ENCODE data around the gene ELMO1. TPM values are rescaled to one million over a fixed set of nuclear protein-coding genes. Genes with fewer than 3 reads are reported as not detected.
"Not testable (repeated sequence)": the region's sequence is repeated elsewhere in the genome, so short reads cannot be mapped to it uniquely, and the experiment has no call there.

Gene ELMO1
- total RNA-seq, 4 donors from 2014 or later: 31.1 to 42.9 (median 38.7) TPM

GRCh38 chr7:37142958-37143357 lies 305.7 kb downstream of the ELMO1 start:
- Histone ChIP-seq H3K4me3 (no peak overlapping the region), H3K27me3 (no peaks in the 10 kb centered on the region), H3K4me1 (peaks cover 0 to 15% (median 11%) of the 10 kb centered on the region in 4 donors), H3K36me3 (no peaks in the 10 kb centered on the region), H3K9me3 (peaks cover 0 to 16% (median 6%) of the 10 kb centered on the region in 4 donors), H3K27ac (replicated peaks in 1 of 4) (no peak overlapping the region)
- 91% methylated on average over 3 of the region's 3 CpGs for WGBS
- intact Hi-C loops (cut with DNase I): no loop called here
- TF ChIP-seq, protein P1, sequence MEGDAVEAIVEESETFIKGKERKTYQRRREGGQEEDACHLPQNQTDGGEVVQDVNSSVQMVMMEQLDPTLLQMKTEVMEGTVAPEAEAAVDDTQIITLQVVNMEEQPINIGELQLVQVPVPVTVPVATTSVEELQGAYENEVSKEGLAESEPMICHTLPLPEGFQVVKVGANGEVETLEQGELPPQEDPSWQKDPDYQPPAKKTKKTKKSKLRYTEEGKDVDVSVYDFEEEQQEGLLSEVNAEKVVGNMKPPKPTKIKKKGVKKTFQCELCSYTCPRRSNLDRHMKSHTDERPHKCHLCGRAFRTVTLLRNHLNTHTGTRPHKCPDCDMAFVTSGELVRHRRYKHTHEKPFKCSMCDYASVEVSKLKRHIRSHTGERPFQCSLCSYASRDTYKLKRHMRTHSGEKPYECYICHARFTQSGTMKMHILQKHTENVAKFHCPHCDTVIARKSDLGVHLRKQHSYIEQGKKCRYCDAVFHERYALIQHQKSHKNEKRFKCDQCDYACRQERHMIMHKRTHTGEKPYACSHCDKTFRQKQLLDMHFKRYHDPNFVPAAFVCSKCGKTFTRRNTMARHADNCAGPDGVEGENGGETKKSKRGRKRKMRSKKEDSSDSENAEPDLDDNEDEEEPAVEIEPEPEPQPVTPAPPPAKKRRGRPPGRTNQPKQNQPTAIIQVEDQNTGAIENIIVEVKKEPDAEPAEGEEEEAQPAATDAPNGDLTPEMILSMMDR (IDR thresholded peaks at IDR 0.05): no peak
- TF ChIP-seq POLR2AphosphoS5 (IDR thresholded peaks at IDR 0.05): no peak
- TF ChIP-seq EP300 (IDR thresholded peaks at IDR 0.05): no peak
- TF ChIP-seq POLR2A (IDR thresholded peaks at IDR 0.05; ENCODE audit: low read depth): no peak
- DNase-seq (ENCODE audit: extremely low spot score): no peak

- intact Hi-C loops (cut with DNase I): no loop called here
- WGBS: 95% methylated on average over 2 of the region's 2 CpGs
Observed at GRCh38 chr7:37141742-37142141, 306.9 kb downstream of the ELMO1 start.

GRCh38 chr7:37133902-37134301 lies 314.8 kb downstream of the ELMO1 start:
- peaks cover 0 to 11% (median 6%) of the 10 kb centered on the region in 4 donors for H3K9me3 ChIP-seq
- DNase-seq (ENCODE audit: extremely low spot score); H3K27ac ChIP-seq (replicated peaks in 1 of 4); H3K4me3 ChIP-seq; H3K36me3 ChIP-seq; H3K27me3 ChIP-seq; intact Hi-C loops (cut with DNase I); H3K4me1 ChIP-seq: not testable (repeated sequence)
- 90% methylated on average over 1 of the region's 1 CpG for WGBS

More at GRCh38 chr7:37141742-37142141, 306.9 kb downstream of the ELMO1 start:
- no peak for DNase-seq (ENCODE audit: extremely low spot score)
- Histone ChIP-seq H3K4me3 (no peak overlapping the region), H3K27me3 (no peaks in the 10 kb centered on the region), H3K27ac (replicated peaks in 1 of 4) (no peak overlapping the region), H3K4me1 (peaks cover 0 to 15% (median 11%) of the 10 kb centered on the region in 4 donors), H3K9me3 (peaks cover 0 to 16% (median 8%) of the 10 kb centered on the region in 4 donors), H3K36me3 (no peaks in the 10 kb centered on the region)
- no peak for TF ChIP-seq POLR2AphosphoS5 (IDR thresholded peaks at IDR 0.05)
- TF ChIP-seq EP300 (IDR thresholded peaks at IDR 0.05): no peak
- TF ChIP-seq POLR2A (IDR thresholded peaks at IDR 0.05; ENCODE audit: low read depth): no peak
- TF ChIP-seq, protein P1 (IDR thresholded peaks at IDR 0.05): no peak

DNA sequence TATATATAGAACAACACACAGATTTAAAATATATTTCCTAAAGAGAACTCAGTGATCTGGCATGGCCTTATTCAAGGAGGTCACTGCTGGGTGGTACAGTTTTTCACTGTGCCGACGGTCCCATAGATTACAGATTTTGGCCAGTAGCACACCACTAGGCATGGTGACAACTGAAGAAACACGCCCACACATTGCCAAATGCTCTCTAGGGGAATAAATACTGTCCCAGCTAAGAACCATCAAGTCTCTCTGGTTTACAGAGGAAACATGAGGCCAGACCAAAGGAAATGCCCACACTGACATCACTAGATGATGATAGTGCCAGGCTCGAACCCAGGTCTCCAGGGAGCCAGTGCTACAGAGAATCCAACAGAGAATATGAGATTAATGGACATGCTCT lies 316.8 kb downstream of the ELMO1 start:
- WGBS: 85% methylated on average over 4 of the region's 4 CpGs
- Histone ChIP-seq H3K27ac (replicated peaks in 1 of 4) (no peak overlapping the region), H3K4me3 (no peak overlapping the region), H3K4me1 (peaks cover 9 to 27% (median 21%) of the 10 kb centered on the region in 4 donors), H3K9me3 (peaks cover 0 to 8% (median 6%) of the 10 kb centered on the region in 4 donors), H3K27me3 (no peaks in the 10 kb centered on the region), H3K36me3 (peaks cover 0 to 6% (median 2%) of the 10 kb centered on the region in 4 donors)
- intact Hi-C loops (cut with DNase I): no loop called here
- TF ChIP-seq POLR2A (IDR thresholded peaks at IDR 0.05; ENCODE audit: low read depth): no peak
- no peak for TF ChIP-seq POLR2AphosphoS5 (IDR thresholded peaks at IDR 0.05)
- no peak for TF ChIP-seq EP300 (IDR thresholded peaks at IDR 0.05)
- TF ChIP-seq, protein P1 (IDR thresholded peaks at IDR 0.05): no peak
- DNase-seq (ENCODE audit: extremely low spot score): no peak

DNA sequence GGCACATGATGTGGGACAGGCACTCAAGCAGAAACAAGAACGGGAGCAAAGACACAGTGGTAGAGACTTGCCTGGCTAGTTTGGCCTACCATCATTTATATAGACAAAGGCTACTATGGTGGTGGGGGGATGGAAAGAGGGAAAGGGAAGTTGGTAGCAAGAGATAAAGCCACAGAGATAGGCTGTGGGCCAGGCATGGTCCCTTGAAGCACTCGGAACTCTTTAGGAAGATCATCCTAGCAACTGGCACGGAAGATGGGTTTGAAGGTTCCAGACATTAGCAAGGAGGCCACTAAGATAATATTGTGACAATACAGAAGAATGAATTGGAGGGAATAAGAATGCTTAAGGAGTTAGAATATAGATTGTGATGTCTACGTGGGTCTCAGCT lies 319.6 kb downstream of the ELMO1 start:
- DNase-seq (ENCODE audit: extremely low spot score): no peak
- H3K4me3 ChIP-seq: no peak overlapping the region
- H3K27ac ChIP-seq (replicated peaks in 1 of 4): peak overlapping the region; percentile 57 to 78 (median 74)
- H3K27me3 ChIP-seq: no peaks in the 10 kb centered on the region
- peaks cover 0 to 6% (median 2%) of the 10 kb centered on the region in 4 donors for H3K36me3 ChIP-seq
- H3K9me3 ChIP-seq: no peaks in the 10 kb centered on the region
- 85% methylated on average over 4 of the region's 4 CpGs for WGBS
- peaks cover 9 to 31% (median 21%) of the 10 kb centered on the region in 4 donors for H3K4me1 ChIP-seq
- intact Hi-C loops (cut with DNase I): no loop called here
- TF ChIP-seq POLR2A (IDR thresholded peaks at IDR 0.05; ENCODE audit: low read depth): no peak
- TF ChIP-seq, protein P1 (IDR thresholded peaks at IDR 0.05): no peak
- TF ChIP-seq EP300 (IDR thresholded peaks at IDR 0.05): no peak
- no peak for TF ChIP-seq POLR2AphosphoS5 (IDR thresholded peaks at IDR 0.05)
